Measurements from ENCODE around the gene FAM217A.

The FAM217A gene

DNA sequence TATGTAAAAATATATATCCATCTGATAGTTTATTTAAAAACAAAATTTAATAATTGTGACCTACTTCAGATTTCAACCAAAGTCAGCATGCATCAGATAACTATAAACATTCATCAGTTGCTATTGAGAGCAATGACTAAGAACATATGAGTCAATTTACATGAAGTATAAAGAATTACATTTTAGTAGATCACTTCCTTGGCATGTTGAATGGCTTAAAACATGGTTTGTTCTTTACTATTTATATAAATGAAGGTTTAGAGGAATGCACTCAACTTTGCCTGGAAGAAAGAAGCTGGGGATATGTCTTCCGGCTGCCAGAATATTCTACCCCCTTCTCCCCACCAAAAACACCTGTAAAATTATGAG is 6.4 kb upstream of the FAM217A start:
- no peak for DNase-seq (ENCODE audit: low read depth in 3 of 3)

DNA sequence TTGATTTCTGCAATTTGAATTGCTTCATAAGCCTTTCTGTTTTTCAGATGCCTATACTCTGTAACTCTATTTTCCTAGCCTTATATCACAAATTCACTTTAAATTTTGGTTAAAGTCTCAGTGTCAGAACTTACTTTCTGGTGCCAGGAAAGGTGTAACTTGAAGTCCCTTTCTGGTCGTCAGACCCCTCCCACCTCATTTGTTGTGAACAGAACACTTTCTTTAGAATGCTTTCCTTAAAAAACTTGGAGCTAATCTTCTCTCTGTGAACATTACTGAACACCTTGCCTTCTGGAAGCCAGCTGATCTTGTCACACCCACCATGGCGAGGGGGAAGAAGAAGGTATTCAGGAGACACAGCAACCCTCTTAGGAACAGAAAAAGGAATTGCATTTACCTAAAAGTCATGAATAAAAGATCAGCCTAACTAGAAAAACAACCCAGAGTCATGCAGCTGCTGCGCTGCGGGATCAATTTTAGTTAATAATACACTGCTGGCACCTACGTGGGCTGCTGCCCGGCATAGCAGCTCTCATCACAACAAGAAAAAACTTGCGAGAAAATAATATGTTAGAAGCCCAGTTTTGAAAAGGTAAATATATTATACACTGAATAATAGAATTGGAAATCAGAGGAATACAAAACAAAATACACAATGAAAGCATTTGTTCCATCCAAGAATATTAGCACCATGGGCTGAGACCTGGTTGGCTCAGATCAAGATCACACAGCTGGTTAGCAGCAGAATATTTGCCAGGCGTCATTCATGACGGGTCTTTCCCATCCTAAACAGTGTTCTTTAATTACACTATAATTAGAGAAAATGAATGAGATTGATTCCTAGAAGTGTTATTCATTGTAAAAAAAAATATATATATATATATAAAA is 5.8 kb upstream of the FAM217A start:
- no peak for DNase-seq (ENCODE audit: low read depth in 3 of 3)

DNA sequence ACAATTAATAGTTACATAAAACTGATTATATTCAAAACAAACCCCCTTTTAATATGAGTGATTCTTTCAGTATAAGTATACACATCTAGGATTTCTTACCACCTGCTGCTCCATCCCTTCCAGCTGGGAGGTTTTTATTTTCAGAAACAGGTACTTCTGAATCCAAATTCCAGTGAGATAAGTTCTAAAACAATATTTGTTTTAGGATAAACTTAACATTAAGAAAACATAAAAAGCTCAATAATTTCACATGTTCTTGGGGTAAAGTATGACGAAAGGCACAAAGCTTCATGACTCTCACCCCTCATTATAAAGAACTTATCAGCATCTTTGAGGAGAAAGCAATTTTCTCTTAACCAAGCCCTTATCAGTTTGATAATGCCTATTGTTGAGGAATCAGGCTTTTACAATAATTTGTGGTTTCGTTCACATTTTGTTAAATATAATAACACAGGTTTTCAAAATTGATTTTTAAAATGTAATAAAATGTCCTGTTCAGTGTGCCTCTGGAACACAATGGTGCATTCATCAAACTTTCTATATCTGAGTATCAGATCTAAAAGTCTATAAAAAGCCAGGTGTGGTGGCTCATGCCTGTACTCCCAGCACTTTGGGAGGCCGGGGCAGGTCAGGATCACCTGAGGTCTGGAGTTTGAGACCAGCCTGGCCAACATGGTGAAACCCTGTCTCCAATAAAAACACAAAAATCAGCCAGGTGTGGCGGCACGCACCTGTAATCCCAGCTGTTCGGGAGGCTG is 4.3 kb downstream of the FAM217A start:
- no peak for DNase-seq (ENCODE audit: low read depth in 3 of 3)

DNA sequence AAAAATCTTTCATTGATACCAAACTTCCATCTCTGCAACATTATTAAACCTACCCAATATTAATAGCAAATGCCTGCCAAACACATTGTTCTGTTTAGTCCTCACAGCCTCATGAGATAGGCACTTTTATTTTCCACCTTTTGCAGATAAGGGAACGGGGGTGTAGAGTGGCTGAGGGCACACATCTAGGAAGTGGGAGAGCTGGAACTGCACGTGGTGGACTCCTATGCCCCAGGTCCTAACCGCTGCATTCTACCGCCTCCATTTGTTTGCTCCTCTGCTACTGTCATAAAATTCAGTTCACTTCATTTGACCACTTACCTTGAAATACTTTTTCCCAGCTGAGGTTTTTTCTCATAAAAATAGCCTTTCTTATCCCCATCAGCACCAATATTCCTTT is 7.6 kb downstream of the FAM217A start:
- DNase-seq (ENCODE audit: low read depth in 3 of 3) = no peak

DNA sequence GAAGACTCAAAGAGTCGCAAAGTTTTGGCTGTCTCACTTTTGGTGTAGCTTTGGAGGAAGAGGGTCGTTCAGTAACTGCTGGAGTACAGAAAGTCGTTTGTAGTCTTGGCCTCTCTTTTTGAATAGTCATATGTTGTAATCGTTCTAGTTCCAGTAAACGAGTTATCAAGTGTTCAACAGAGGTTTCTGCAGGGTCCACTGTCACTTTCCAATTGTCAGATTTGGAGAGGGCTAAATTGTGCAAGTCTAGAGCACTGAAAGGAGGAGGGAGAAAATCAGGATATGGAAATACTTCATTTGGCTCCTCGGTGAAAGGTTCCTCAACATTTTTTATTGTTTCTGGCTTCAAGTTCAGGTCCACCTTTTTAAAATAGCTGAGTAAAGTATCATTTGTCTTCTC is 9.7 kb downstream of the FAM217A start:
- DNase-seq (ENCODE audit: low read depth in 3 of 3) = no peak

DNA sequence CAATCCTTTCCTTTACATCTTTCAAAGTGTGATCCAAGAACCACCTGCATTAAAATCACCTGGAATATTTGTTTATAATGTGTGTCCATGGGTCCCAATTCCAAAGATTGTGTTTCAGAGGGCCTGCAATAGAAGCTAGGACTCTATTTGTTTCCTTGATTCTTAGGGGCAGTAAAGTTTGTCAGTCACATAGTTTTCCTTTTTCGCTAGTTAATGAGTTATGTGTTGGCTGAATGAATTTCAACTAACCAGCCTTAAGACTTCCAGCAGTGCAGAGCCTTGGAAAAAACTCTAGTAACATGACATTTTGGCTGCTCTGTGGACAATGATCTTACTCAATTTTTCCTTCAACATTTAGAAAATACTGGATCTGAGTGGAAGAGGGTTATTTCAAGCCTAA is 11.3 kb downstream of the FAM217A start:
- DNase-seq (ENCODE audit: low read depth in 3 of 3) = no peak

DNA sequence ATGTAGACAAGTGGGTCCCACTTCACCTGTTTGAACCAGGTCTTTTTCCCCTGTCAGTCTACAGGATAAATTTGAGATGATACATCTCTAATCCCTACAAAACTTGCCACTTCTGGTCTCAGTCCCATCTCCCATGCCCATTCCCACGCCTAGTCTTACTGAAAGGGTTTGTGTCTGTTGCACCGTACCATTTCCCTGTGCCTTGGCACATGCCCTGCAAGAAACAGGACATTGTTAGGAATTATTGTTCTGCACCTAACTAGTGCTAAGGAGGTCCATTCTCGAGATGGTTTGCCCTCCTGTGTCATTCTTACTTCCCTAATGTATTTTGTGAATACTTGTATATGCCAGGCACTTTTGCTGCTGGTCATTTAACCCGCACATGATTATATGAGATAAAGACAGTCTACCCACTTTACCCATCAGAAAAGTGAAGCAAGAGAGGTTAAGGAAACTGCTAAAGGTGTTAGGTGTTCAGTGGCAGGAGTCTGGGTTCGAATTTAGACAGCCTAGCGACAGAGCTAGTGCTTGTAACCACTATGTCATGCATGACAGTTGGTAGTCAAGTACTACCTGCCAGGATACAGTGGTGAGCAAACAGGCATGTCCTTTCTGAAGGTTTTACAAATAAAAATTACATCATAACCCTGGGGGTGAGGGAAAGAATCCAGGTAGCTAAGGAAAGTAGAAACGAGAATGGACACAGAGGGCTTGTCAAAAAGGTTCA is 12.7 kb downstream of the FAM217A start:
- no peak for DNase-seq (ENCODE audit: low read depth in 3 of 3)

DNA sequence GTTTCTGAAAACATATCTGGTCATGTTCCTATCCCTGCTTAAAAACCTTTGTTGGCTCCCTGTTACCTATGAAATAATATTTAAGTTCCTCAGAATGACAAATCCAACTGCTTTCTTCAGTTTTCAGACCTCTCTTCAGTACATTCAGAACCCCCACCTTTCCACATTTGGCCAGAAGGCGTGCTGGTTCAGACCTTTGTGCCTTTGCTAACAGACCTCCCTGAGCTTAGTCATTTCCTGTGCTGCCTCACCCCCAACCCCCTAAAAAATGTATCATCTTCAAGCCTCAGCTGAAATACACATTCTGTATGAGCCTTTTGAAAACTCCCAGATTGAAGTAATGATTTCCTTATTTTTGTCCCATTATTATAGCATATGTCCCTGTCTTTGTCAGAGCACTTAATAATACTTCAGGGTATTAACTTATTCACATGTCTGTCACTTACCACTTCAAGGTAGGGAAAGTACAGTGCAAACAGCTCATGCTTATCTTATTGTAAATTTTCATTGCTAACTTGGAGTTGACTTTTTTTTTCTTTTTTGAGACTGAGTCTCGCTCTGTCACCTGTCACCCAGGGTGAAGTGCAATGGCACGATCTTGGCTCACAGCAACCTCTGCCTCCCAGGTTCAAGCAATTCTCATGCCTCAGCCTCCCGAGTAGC is 19.7 kb downstream of the FAM217A start:
- DNase-seq (ENCODE audit: low read depth in 3 of 3) = peak in 2 of 3 experiments; percentile 16

DNA sequence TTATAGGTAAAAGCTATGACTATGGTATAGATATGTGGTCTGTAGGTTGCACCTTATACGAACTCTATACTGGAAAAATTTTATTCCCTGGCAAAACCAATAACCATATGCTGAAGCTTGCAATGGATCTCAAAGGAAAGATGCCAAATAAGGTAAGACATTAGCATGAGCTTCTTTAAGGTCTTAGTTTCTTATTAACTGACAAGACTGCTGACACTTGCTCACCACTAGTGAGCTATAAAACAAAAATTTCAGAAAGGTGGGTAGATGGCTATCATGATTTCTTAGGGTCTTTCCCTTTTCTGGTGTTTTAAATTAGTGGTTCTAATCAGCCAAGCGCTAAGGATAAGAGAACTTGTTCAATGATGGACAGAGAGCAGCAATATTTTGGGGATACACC is 21.9 kb downstream of the FAM217A start:
- no peak for DNase-seq (ENCODE audit: low read depth in 3 of 3)

DNA sequence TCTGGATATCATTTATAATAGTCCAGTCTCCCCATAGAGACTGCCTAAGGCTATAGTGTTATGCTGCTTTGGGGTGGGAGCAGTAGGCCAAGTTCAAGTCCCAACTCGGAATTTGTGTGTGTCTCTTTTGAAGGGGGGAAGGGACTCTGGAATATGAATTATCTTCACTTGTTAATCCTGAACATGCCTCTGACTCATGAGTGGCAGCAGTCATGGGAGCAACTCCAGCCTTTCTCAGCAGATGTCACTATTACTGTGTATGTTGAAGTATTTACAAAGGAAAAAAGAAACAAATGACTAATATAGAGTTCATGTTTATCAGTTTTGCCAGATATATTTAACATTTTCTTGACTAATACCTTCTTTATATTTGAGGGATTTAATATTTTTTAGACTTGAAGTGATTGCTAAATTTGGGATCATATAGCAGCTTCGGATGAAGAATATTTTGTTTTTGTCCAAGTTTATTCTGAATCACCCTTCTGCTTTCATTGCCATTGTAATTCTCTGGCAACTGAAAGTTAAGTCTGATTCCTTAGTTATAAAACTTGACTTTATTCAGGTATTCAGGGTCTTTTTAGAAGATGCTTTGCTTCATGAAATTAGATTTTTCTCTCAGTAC is 23.4 kb downstream of the FAM217A start:
- DNase-seq (ENCODE audit: low read depth in 3 of 3) = no peak

DNA sequence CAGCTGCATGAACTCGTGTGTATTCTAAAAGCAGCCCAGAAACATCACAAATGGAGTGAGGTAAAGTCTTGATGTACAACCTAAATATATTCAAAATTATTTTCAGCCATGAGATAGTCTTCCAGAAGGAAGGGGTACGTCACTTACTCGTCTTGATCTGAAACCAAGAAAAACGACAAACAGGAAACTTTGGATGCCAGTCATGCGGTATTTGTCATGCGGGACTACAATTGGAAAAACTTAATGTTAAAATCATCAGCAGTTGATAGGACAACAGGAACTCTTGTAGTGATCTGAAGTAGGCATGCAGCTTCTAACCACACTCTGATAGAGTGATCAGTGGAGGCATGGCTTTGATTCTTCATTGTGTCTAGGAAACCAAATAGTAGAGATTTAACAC is 29.7 kb downstream of the FAM217A start:
- no peak for DNase-seq (ENCODE audit: low read depth in 3 of 3)

DNA sequence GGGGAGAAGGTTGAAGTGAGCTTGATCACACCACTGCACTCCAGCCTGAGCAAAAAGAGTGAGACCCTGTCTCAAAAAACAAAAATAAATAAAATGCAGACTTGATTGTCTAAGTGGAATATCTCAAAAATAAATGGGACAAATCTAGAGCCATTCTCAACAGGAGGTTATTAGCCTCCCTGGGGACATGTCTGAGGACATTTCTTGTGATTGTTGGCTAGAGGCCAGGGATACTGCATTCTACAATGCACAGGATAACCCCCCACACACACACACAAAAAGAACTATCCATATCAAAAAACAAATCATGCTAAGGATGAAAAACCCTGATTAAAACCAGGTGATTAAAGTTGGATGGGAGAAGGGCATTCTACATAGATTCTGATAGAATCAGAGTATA is 37.5 kb downstream of the FAM217A start:
- no peak for DNase-seq (ENCODE audit: low read depth in 3 of 3)

DNA sequence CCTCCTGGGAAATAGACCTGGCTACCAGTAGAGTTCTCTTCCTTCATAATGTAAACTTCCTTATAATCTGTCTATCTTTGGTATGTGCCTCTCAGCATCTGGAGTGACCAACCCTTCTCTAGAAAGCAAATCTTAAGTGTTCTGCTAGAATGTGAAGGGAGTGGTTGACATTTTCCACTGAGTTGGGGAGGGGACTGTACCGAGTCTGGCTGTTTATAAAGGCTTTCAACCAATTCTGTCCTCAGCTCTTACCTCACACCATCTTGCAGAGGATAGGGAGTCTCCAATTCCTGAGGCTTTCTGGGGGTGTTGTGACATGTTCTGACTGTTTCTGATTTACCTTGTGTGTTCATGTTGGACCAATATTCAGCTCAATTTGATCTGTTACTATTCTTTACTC is 39.6 kb downstream of the FAM217A start:
- DNase-seq (ENCODE audit: low read depth in 3 of 3) = no peak

DNA sequence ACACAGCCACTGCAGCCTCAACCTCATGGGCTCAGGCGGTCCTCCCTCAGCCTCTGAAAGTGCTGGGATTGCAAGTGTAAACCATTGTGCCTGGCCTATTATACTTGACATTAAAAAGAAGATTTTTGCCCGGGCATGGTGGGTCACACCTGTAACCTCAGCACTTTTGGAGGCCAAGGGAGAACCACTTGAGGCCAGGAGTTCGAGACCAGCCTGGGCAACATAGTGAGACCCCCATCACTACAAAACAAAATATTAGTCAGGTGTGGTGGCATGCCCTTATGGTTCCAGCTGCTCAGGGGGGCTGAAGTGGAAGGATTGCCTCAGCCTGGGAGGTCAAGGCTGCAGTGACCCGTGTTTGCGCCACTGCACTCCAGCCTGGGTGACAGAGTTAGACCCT is 42.4 kb downstream of the FAM217A start:
- DNase-seq (ENCODE audit: low read depth in 3 of 3) = no peak

DNA sequence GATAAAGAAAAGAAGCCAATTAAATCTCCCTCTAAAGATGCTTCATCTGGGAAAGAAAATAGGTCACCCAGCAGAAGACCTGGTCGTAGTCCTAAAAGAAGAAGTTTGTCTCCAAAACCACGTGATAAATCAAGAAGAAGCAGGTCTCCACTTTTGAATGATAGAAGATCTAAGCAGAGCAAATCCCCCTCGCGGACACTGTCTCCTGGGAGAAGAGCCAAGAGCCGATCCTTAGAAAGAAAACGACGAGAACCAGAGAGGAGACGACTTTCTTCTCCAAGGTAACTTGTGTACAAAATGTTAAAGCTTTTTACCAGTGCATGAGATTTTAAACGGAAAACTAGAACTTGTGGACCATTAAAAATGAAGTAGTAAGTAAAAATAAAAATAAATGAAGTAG is 46.5 kb downstream of the FAM217A start:
- no peak for DNase-seq (ENCODE audit: low read depth in 3 of 3)

DNA sequence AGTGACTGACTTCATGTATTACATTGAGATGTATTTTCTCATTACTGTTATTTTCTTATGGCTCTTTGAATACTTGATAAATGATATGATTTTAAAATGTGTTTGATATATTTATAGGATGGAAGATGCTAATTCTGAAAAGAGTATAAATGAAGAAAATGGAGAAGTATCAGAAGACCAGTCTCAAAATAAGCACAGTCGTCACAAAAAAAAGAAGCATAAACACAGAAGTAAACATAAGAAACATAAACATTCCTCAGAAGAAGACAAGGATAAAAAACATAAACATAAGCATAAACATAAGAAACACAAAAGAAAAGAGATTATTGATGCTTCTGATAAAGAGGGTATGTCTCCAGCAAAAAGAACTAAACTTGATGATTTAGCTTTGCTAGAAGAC is 47.5 kb downstream of the FAM217A start:
- no peak for DNase-seq (ENCODE audit: low read depth in 3 of 3)

DNA sequence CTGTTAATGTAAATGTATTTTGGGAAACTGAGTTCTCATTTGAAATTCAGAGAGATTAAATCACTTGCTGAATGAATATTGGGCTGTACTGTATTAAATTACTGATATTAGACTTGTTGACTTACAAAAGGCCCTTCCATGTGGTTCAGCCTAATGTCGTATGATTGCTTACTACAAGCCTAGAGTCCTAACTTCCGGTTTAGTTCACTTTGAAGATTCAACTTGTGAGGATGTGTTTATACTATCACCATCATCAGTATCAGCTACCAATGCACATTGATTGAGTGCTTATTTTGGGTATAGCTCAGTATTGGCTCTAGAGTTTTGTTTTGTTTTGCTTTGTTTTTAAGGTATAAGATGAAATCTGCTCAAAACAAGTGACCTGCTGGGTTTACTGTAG is 48.3 kb downstream of the FAM217A start:
- DNase-seq (ENCODE audit: low read depth in 3 of 3) = no peak

DNA sequence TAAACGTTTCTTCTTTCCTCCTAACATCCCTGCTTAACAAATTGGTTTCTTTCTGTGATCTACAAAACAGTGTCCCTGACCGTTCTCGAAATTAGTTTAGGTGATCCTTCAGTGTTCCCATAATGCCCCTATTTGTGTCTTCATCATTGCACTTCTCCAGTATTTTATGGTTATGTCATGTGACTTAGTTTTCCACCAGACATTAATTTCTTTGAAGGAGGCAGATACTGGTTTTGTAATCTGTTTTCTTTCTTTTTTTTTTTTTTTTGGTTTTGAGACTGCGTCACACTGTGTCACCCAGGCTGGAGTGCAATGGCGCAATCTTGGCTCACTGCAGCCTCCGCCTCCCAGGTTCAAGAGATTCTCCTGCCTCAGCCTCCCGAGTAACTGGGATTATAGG is 49.2 kb downstream of the FAM217A start:
- DNase-seq (ENCODE audit: low read depth in 3 of 3) = no peak

DNA sequence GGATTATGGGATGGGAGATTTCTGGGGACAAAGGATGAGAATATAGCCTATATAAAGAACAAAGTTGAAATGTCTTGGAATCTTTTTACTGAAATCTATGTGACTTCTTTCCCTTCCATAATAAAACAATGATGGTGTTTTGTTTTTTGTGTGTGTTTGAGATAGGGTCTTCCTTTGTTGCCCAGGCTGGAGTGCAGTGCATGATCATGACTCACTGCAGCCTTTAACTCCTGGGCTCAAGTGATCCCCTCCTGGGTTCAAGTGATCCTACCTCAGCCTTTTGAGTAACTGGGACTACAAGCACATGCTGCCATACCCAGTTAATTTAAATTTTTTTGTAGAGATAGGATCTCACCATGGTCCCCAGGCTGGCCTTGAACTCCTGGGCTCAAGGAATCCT is 50.9 kb downstream of the FAM217A start:
- DNase-seq (ENCODE audit: low read depth in 3 of 3) = no peak

DNA sequence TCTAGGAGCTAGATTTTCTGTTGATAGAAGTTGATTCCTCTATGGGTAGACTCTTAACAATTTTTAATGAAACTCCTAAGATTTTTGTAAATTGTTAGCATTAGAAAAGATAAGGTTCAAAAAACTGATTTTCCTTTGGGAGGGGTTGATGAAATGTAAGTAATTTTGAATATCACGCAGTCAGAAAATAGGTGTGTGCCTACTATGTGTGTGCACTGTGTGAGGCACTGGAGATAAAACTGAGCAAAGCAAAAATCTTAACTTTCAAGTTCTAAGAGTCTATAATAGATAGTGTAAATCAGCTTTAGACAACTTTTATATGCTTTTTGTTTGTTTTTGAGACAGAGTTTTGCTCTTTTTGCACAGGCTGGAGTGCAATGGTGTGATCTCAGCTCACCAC is 53.3 kb downstream of the FAM217A start:
- no peak for DNase-seq (ENCODE audit: low read depth in 3 of 3)

DNA sequence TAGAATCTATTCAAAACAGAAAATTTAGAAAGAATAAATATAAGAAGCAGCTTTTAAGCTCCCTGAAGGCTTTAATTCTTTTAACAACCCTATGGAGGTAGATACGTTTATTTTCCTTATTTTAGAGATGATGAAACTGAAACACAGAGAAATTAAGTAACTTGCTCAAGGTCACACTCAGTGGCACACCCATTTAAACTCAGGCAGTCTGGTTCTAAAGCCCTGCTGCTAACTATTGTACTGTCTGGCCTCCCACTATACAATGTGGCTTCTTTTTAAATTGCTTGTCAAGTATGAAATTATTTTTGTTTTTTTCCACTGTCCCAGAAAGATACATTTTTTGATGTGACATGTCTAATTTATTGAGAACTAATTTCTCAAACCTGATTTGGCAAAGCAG is 55.7 kb downstream of the FAM217A start:
- no peak for DNase-seq (ENCODE audit: low read depth in 3 of 3)
